HEK293 (cell line): ENCODE data around the gene CFI.

Experiments
- CTCF ChIA-PET: fragments of 350-600 bp; formaldehyde crosslinking; extraction: SDS; loops from one replicate; lab custom pipeline; 2021; ENCODE audit warnings: antibody characterized with exemption; lab: Yijun Ruan, JAX
- POLR2A ChIA-PET: fragments of 300-600 bp; formaldehyde crosslinking; extraction: SDS; loops from one replicate; lab custom pipeline; 2020; ENCODE audit warnings: antibody characterized with exemption, inconsistent platforms; lab: Yijun Ruan, JAX
- H3K27ac ChIP-seq: fragments of 200-500 bp; sonication (Bioruptor generic); 2 replicates; pipeline ENCODE4 v1.5.1; 2014; ENCODE audit warnings: low read depth, low read length, control low read depth, inconsistent platforms; ENCODE audit errors: extremely low read depth
- H3K36me3 ChIP-seq, 2 experiments: fragments of 200-500 bp in 1 of 2; sonication (Bioruptor generic) in 1 of 2; 1 replicate in 1 of 2; 2 replicates in 1 of 2; pipeline ENCODE4 v1.5.1; 2014 to 2017; ENCODE audit warnings: inconsistent platforms in 2 of 2, low read length in 2 of 2; ENCODE audit not compliant: control insufficient read depth in 2 of 2, insufficient read depth in 1 of 2
- H3K4me1 ChIP-seq: fragments of 200-500 bp; sonication (Bioruptor generic); 2 replicates; pipeline ENCODE4 v1.5.1; 2014; ENCODE audit warnings: mild to moderate bottlenecking, low read length, inconsistent platforms; ENCODE audit not compliant: control insufficient read depth, insufficient read depth
- H3K4me3 ChIP-seq: 2 replicates; pipeline ENCODE4 v1.5.1; 2011; ENCODE audit warnings: low read depth, mild to moderate bottlenecking, control low read depth, low read length, moderate library complexity
- H3K9me3 ChIP-seq: fragments of 200-500 bp; sonication (Bioruptor generic); 2 replicates; pipeline ENCODE4 v1.5.1; 2014; ENCODE audit warnings: low read depth, low read length, inconsistent platforms; ENCODE audit not compliant: control insufficient read depth, insufficient read depth
- BCL11B ChIP-seq: fragments of 450-650 bp; formaldehyde crosslinking; IDR thresholded peaks from 2 replicates; pipeline ENCODE4 v1.5.1; 2016; ENCODE audit warnings: low read depth, missing biosample characterization, missing genetic modification characterization
- BCL6B ChIP-seq: fragments of 450-650 bp; formaldehyde crosslinking; IDR thresholded peaks from 2 replicates; pipeline ENCODE4 v1.5.1; 2017; ENCODE audit warnings: missing biosample characterization, missing genetic modification characterization
- HIC1 ChIP-seq: fragments of 450-650 bp; formaldehyde crosslinking; IDR thresholded peaks from 2 replicates; pipeline ENCODE4 v1.5.1; 2016; ENCODE audit warnings: missing biosample characterization, missing genetic modification characterization
- PATZ1 ChIP-seq: fragments of 450-650 bp; formaldehyde crosslinking; IDR thresholded peaks from 2 replicates; pipeline ENCODE4 v1.5.1; 2016; ENCODE audit warnings: missing biosample characterization, missing genetic modification characterization
- PRDM10 ChIP-seq: fragments of 450-650 bp; formaldehyde crosslinking; IDR thresholded peaks from 2 replicates; pipeline ENCODE4 v1.5.1; 2016; ENCODE audit warnings: missing biosample characterization, missing genetic modification characterization
- REPIN1 ChIP-seq: fragments of 450-650 bp; formaldehyde crosslinking; IDR thresholded peaks from 2 replicates; pipeline ENCODE4 v1.5.1; 2017; ENCODE audit warnings: missing biosample characterization, missing genetic modification characterization, low read depth
- WT1 ChIP-seq: fragments of 450-650 bp; formaldehyde crosslinking; IDR thresholded peaks from 2 replicates; pipeline ENCODE4 v1.5.1; 2016; ENCODE audit warnings: missing biosample characterization, missing genetic modification characterization
- ZEB2 ChIP-seq: fragments of 450-650 bp; formaldehyde crosslinking; IDR thresholded peaks from 2 replicates; pipeline ENCODE4 v1.5.1; 2016; ENCODE audit warnings: missing biosample characterization, missing genetic modification characterization
- ZNF114 ChIP-seq: fragments of 450-650 bp; formaldehyde crosslinking; IDR thresholded peaks from 2 replicates; pipeline ENCODE4 v1.5.0; 2017; ENCODE audit warnings: missing biosample characterization, missing genetic modification characterization
- ZNF121 ChIP-seq: fragments of 450-650 bp; formaldehyde crosslinking; IDR thresholded peaks from 2 replicates; pipeline ENCODE4 v1.5.1; 2016; ENCODE audit warnings: missing biosample characterization, missing genetic modification characterization
- ZNF335 ChIP-seq: fragments of 450-650 bp; formaldehyde crosslinking; conservative IDR thresholded peaks from 2 replicates; pipeline ENCODE4 v1.5.1; 2016; ENCODE audit warnings: missing biosample characterization, missing genetic modification characterization
- ZNF394 ChIP-seq: fragments of 450-650 bp; formaldehyde crosslinking; IDR thresholded peaks from 2 replicates; pipeline ENCODE4 v1.5.1; 2016; ENCODE audit warnings: missing biosample characterization, missing genetic modification characterization, mild to moderate bottlenecking, moderate library complexity, borderline replicate concordance
- ZNF423 ChIP-seq: fragments of 450-650 bp; formaldehyde crosslinking; IDR thresholded peaks from 2 replicates; pipeline ENCODE4 v1.5.1; 2016; ENCODE audit warnings: missing biosample characterization, missing genetic modification characterization

CFI gene

GRCh38 chr4:109708435-109708834, 93.4 kb downstream of the CFI start:
- CTCF ChIA-PET, result no interaction called here
- POLR2A ChIA-PET, result no interaction called here
- H3K4me1 ChIP-seq, result no peaks in the 10 kb centered on the region
- H3K4me3 ChIP-seq, result no peak overlapping the region
- TF ChIP-seq WT1 (tag by site-specific recombination) (no peak), ZNF114 (tag by site-specific recombination) (no peak), REPIN1 (tag by site-specific recombination) (no peak)
- H3K9me3 ChIP-seq, result no peaks in the 10 kb centered on the region
- H3K36me3 ChIP-seq, result peaks cover 0 to 34% of the 10 kb centered on the region in 2 experiments; a peak in 2 of 3 replicates
- no peak overlapping the region for H3K27ac ChIP-seq

- H3K27ac ChIP-seq, result peak overlapping the region; percentile 62; the same call in 1 of the 2 replicates
- no peak for TF ChIP-seq ZNF121 (tag by site-specific recombination)
- peak; percentile 11; the same call in 1 of the 2 replicates for TF ChIP-seq PATZ1 (tag by site-specific recombination)
- TF ChIP-seq ZNF423 (tag by site-specific recombination), result peak; percentile 94; the same call in 1 of the 2 replicates
- TF ChIP-seq ZNF335 (tag by site-specific recombination), result peak; percentile 77
- 0 out of 2 replicates have a peak, but pooled peaks have one; percentile 6 for TF ChIP-seq ZEB2
- peak; percentile 78 for TF ChIP-seq PRDM10
- TF ChIP-seq ZNF394 (tag by site-specific recombination), result no peak
- TF ChIP-seq HIC1 (tag by site-specific recombination), result peak; percentile 67; the same call in 1 of the 2 replicates
- no peak for TF ChIP-seq BCL11B (tag by site-specific recombination)
- peak; percentile 80 for TF ChIP-seq BCL6B
- TF ChIP-seq, all 188 proteins: peak for 7
- ChIA-PET POLR2A (interaction anchor here (1.0 to 1.1 kb wide), 3 partner anchors 9 to 26 kb away, joined by 3 to 6 read pairs (median 3); partner anchors contain the start of gene PLA2G12A), CTCF (interaction anchor here (0.7 to 0.9 kb wide), 3 partner anchors 15 to 123 kb away, joined by 3 to 4 read pairs (median 4); partner anchors contain the start of gene RRH)
- peaks cover 0 to 22% of the 10 kb centered on the region in 2 experiments; a peak in 1 of 3 replicates for H3K36me3 ChIP-seq
- no peaks in the 10 kb centered on the region for H3K4me1 ChIP-seq
- peak overlapping the region; percentile 51 for H3K4me3 ChIP-seq
- no peaks in the 10 kb centered on the region for H3K9me3 ChIP-seq
Measured at GRCh38 chr4:109703664-109704361, 98.0 kb downstream of the CFI start.
